HG03064 (cell line): ENCODE results near the gene EFCAB6.

Experiments
- ATAC-seq: cut with Tn5 transposase; IDR thresholded peaks from one replicate; pipeline ENCODE4 v1.9.1; 2021; ENCODE audit warnings: low read depth; ENCODE audit not compliant: unreplicated experiment

Gene EFCAB6

GRCh38 chr22:43643387-43643786 lies 168.7 kb downstream of the EFCAB6 start:
- ATAC-seq = no peak

- no peak for ATAC-seq
These were observed 169.5 kb downstream of the EFCAB6 start for GRCh38 chr22:43642319-43643206.

- no peak for ATAC-seq
These were observed 172.7 kb downstream of the EFCAB6 start for GRCh38 chr22:43639228-43639948.

GRCh38 chr22:43637275-43638260 lies 174.5 kb downstream of the EFCAB6 start:
- no peak for ATAC-seq

GRCh38 chr22:43636086-43636485 lies 176.0 kb downstream of the EFCAB6 start:
- no peak for ATAC-seq

GRCh38 chr22:43635101-43635500 lies 177.0 kb downstream of the EFCAB6 start:
- no peak for ATAC-seq

GRCh38 chr22:43634316-43634715 lies 177.8 kb downstream of the EFCAB6 start:
- no peak for ATAC-seq

- ATAC-seq = no peak
These were observed 178.3 kb downstream of the EFCAB6 start for GRCh38 chr22:43633631-43634285.

GRCh38 chr22:43631846-43632245 lies 180.3 kb downstream of the EFCAB6 start:
- no peak for ATAC-seq

GRCh38 chr22:43631201-43631600 lies 180.9 kb downstream of the EFCAB6 start:
- ATAC-seq = no peak

GRCh38 chr22:43630451-43630850 lies 181.7 kb downstream of the EFCAB6 start:
- ATAC-seq = no peak

- no peak for ATAC-seq
These were observed 183.9 kb downstream of the EFCAB6 start for GRCh38 chr22:43628250-43628649.

GRCh38 chr22:43627485-43628213 lies 184.5 kb downstream of the EFCAB6 start:
- no peak for ATAC-seq

GRCh38 chr22:43625242-43625641 lies 186.9 kb downstream of the EFCAB6 start:
- ATAC-seq = no peak

GRCh38 chr22:43624144-43624998 lies 187.7 kb downstream of the EFCAB6 start:
- no peak for ATAC-seq

GRCh38 chr22:43622886-43623285 lies 189.2 kb downstream of the EFCAB6 start:
- ATAC-seq = no peak

GRCh38 chr22:43620197-43620596 lies 191.9 kb downstream of the EFCAB6 start:
- no peak for ATAC-seq

GRCh38 chr22:43618517-43618916 lies 193.6 kb downstream of the EFCAB6 start:
- ATAC-seq = no peak

GRCh38 chr22:43616645-43617044 lies 195.5 kb downstream of the EFCAB6 start:
- no peak for ATAC-seq
